K562 (cell line): Measurements from ENCODE around the gene HECW1. TPM values are rescaled to one million over a fixed set of nuclear protein-coding genes. Genes with fewer than 3 reads are reported as not detected.

Experiments
- ATAC-seq: fragments of 200-7000 bp; cut with Tn5 transposase; 3 replicates; pipeline ENCODE4 v1.9.1; 2020; ENCODE audit warnings: moderate library complexity
- BruUV-seq: library from RNA; stranded (reverse); fragments of 400-500 nt; replicated peaks from 2 replicates; lab custom pipeline; 2021; lab: Mats Ljungman, UMichigan
- CTCF ChIA-PET: fragments of 300-600 bp; formaldehyde crosslinking; extraction: SDS; loops from one replicate; lab custom pipeline; 2021; ENCODE audit warnings: low intra/inter-chr PET ratio; lab: Yijun Ruan, JAX
- POLR2A ChIA-PET: fragments of 300-600, 350-650 bp; sonication (Branson Sonifier 250); formaldehyde crosslinking; extraction: SDS; loops from one replicate; lab custom pipeline; 2021; ENCODE audit warnings: antibody characterized with exemption, inconsistent platforms; lab: Yijun Ruan, JAX
- DNase-seq, 4 experiments: peaks; one replicate each; pipeline versions ENCODE4 v3.0.0 to v3.0.0-alpha.2; 2011 to 2018; ENCODE audit warnings: low spot score in 3 of 4, mixed read lengths in 3 of 4; ENCODE audit errors: extremely low read depth in 1 of 4
- FAIRE-seq: peaks from 2 replicates; lab custom pipeline; 2011; peaks lifted over from hg19 to GRCh38; lab: Jason Lieb, UNC
- H2AFZ ChIP-seq: 2 replicates; pipeline ENCODE4 v1.6.0; 2011; ENCODE audit warnings: low read depth, low read length, control low read depth, inconsistent platforms
- H3K27ac ChIP-seq: fragments of 200-600 bp; 3 replicates; pipeline ENCODE4 v1.8.0; 2011; ENCODE audit warnings: low read depth, mild to moderate bottlenecking, control low read depth, inconsistent platforms, low read length, moderate library complexity, mixed read lengths; ENCODE audit errors: extremely low read depth
- H3K27me3 ChIP-seq, 2 experiments: fragments of 300-600 bp in 1 of 2; 2 replicates in 1 of 2; 3 replicates in 1 of 2; pipeline versions ENCODE4 v1.6.0 to v1.8.0; 2011; ENCODE audit warnings: inconsistent platforms in 2 of 2, low read length in 2 of 2, mild to moderate bottlenecking in 1 of 2, mixed read lengths in 1 of 2, moderate library complexity in 1 of 2; ENCODE audit not compliant: control insufficient read depth in 2 of 2, insufficient read depth in 2 of 2
- H3K36me3 ChIP-seq: fragments of 300-600 bp; 3 replicates; pipeline ENCODE4 v1.8.0; 2011; ENCODE audit warnings: mild to moderate bottlenecking, low read length, inconsistent platforms; ENCODE audit not compliant: control insufficient read depth, insufficient read depth
- H3K4me1 ChIP-seq, 2 experiments: fragments of 200-600 bp in 1 of 2; replicated peaks in 1 of 2; 2 replicates in 1 of 2; 3 replicates in 1 of 2; pipeline versions ENCODE4 v1.5.1 to v1.8.0; 2011; ENCODE audit warnings: inconsistent platforms in 2 of 2, low read length in 2 of 2, mild to moderate bottlenecking in 1 of 2, mixed read lengths in 1 of 2, moderate library complexity in 1 of 2; ENCODE audit not compliant: control insufficient read depth in 2 of 2, insufficient read depth in 2 of 2
- H3K4me2 ChIP-seq: 2 replicates; pipeline ENCODE4 v1.6.1; 2011; ENCODE audit warnings: low read length, control low read depth, inconsistent platforms, mixed read lengths; ENCODE audit not compliant: insufficient read depth
- H3K4me3 ChIP-seq: fragments of 200-600 bp; sonication (generic), shearing (Covaris generic); 2 replicates; pipeline ENCODE4 v1.5.1; 2016; ENCODE audit warnings: control low read depth, inconsistent platforms
- H3K79me2 ChIP-seq: fragments of 200-600 bp; 3 replicates; pipeline ENCODE4 v1.8.0; 2011; ENCODE audit warnings: low read length, inconsistent platforms; ENCODE audit not compliant: control insufficient read depth, insufficient read depth
- H3K9ac ChIP-seq, 2 experiments: 2 replicates each; pipeline versions ENCODE4 v1.6.0 to v1.6.1; 2011; ENCODE audit warnings: low read depth in 2 of 2, low read length in 2 of 2, control low read depth in 1 of 2, inconsistent platforms in 1 of 2, mild to moderate bottlenecking in 1 of 2, mixed read lengths in 1 of 2; ENCODE audit not compliant: insufficient read depth in 1 of 2
- H3K9me1 ChIP-seq: one replicate; pipeline ENCODE4 v1.6.0; 2011; ENCODE audit warnings: inconsistent platforms, mild to moderate bottlenecking, low read length, moderate library complexity; ENCODE audit not compliant: control insufficient read depth, insufficient read depth
- H3K9me3 ChIP-seq: replicated peaks from 2 replicates; pipeline ENCODE4 v1.5.1; 2011; ENCODE audit warnings: low read depth, low read length, inconsistent platforms; ENCODE audit not compliant: control insufficient read depth, insufficient read depth
- H4K20me1 ChIP-seq: replicated peaks from 2 replicates; pipeline ENCODE4 v1.6.1; 2011; ENCODE audit warnings: low read length, inconsistent platforms, mixed read lengths; ENCODE audit not compliant: control insufficient read depth, insufficient read depth
- HCFC1 ChIP-seq: IDR thresholded peaks from 2 replicates; pipeline ENCODE4 v1.6.1; 2012; ENCODE audit warnings: low read depth, low read length, improper control_type of control experiment
- MEF2D ChIP-seq: conservative IDR thresholded peaks from 2 replicates; pipeline ENCODE4 v1.6.1; 2016; ENCODE audit warnings: low read depth, missing genetic modification characterization, missing compliant biosample characterization
- POLR2B ChIP-seq: fragments of 450-650 bp; IDR thresholded peaks from 2 replicates; pipeline ENCODE4 v1.6.1; 2018; ENCODE audit warnings: low read depth; ENCODE audit not compliant: partially characterized antibody
- SIRT6 ChIP-seq: IDR thresholded peaks from one replicate; pipeline ENCODE4 v1.6.1; 2012; ENCODE audit warnings: low read depth, mild to moderate bottlenecking, control low read depth, inconsistent platforms, low read length, moderate library complexity
- TAF9B ChIP-seq: fragments of 450-650 bp; IDR thresholded peaks from 2 replicates; pipeline ENCODE4 v1.6.1; 2018; ENCODE audit warnings: mild to moderate bottlenecking; ENCODE audit not compliant: partially characterized antibody
- ZNF12 ChIP-seq: sonication (generic); formaldehyde crosslinking; IDR thresholded peaks from 2 replicates; pipeline ENCODE4 v1.4.0; 2020; ENCODE audit warnings: mild to moderate bottlenecking, missing genetic modification reagents
- ZNF449 ChIP-seq: fragments of 250-450 bp; sonication (Bioruptor Pico); IDR thresholded peaks from 2 replicates; pipeline ENCODE4 v1.8.0; 2022; ENCODE audit warnings: moderate library complexity, mild to moderate bottlenecking, inconsistent platforms
- ZNF717 ChIP-seq: fragments of 250-450 bp; sonication (Bioruptor Pico); IDR thresholded peaks from 2 replicates; pipeline ENCODE4 v1.5.0; 2021
- ZZZ3 ChIP-seq: fragments of 450-650 bp; IDR thresholded peaks from 2 replicates; pipeline ENCODE4 v1.6.1; 2016; ENCODE audit warnings: antibody characterized with exemption, mild to moderate bottlenecking, moderate library complexity
- WGBS: fragments of 100-300 bp; shearing (Covaris generic); methylation state at CpG from one replicate; pipeline ENCODE4 v1.1.6; 2016; ENCODE audit warnings: low coverage, mixed read lengths; ENCODE audit not compliant: insufficient coverage; ENCODE audit errors: missing lambda C conversion rate; 5-methylcytosine and 5-hydroxymethylcytosine counted together
- in situ Hi-C: fragments of 300-500 bp; cut with MboI; formaldehyde crosslinking; loops from 4 replicates; pipeline ENCODE4 v1.15.0; 2018; ENCODE audit warnings: inconsistent platforms, mixed read lengths
- intact Hi-C: fragments of 100-400 bp; cut with micrococcal nuclease; formaldehyde crosslinking; loops from 2 replicates; pipeline ENCODE4 v1.14.2; 2022
- polyA plus RNA-seq, 8 experiments: library from polyadenylated mRNA; depleted of rRNA in 4 of 8; stranded (reverse) in 5 of 8; unstranded in 3 of 8; fragments of >200 nt; fragmentation: Nextera tagmentation in 2 of 8; fragmentation: Illumina TruSeq in 1 of 8; extraction: Ambion mirVana in 2 of 8; extraction: Trizol in 1 of 8; gene quantifications; 2 replicates each; pipeline versions ENCODE4 v1.2.1 to v1.2.3, GENCODE V29; 2011 to 2014; ENCODE audit warnings: inconsistent platforms in 1 of 8, missing spikeins in 1 of 8
- total RNA-seq, 7 experiments: library from RNA; depleted of rRNA in 6 of 7; stranded (reverse); fragments of >200 nt in 6 of 7; fragmentation: Illumina TruSeq in 2 of 7; extraction: Trizol in 2 of 7; gene quantifications; 2 replicates each; pipeline versions ENCODE4 v1.2.1 to v1.2.3, GENCODE V29; 2011 to 2021; ENCODE audit warnings: low replicate concordance in 1 of 7
- TF ChIP-seq, protein P1 (sequence below): fragments of 250-450 bp; sonication (Bioruptor Pico); IDR thresholded peaks from 2 replicates; pipeline ENCODE4 v1.5.0; 2020; ENCODE audit warnings: mild to moderate bottlenecking, borderline replicate concordance

Gene HECW1
- total and polyA plus RNA-seq, 9 of the 15 experiments (the other 6 are each of a cell fraction or from before 2014, with no cell fraction given), result 0.07 to 0.31 (median 0.13) TPM; not detected in 4

GRCh38 chr7:43511769-43512515 is 399.5 kb downstream of the HECW1 start (continued):
- TF ChIP-seq, protein P1, sequence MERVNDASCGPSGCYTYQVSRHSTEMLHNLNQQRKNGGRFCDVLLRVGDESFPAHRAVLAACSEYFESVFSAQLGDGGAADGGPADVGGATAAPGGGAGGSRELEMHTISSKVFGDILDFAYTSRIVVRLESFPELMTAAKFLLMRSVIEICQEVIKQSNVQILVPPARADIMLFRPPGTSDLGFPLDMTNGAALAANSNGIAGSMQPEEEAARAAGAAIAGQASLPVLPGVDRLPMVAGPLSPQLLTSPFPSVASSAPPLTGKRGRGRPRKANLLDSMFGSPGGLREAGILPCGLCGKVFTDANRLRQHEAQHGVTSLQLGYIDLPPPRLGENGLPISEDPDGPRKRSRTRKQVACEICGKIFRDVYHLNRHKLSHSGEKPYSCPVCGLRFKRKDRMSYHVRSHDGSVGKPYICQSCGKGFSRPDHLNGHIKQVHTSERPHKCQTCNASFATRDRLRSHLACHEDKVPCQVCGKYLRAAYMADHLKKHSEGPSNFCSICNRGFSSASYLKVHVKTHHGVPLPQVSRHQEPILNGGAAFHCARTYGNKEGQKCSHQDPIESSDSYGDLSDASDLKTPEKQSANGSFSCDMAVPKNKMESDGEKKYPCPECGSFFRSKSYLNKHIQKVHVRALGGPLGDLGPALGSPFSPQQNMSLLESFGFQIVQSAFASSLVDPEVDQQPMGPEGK, result no peak
- TF ChIP-seq MEF2D (tag) (peak; percentile 85), SIRT6 (no peak), HCFC1 (no peak), ZZZ3 (no peak), ZNF717 (CRISPR knock-in tag) (no peak), POLR2B (no peak)

GRCh38 chr7:43513251-43513650 is 400.8 kb downstream of the HECW1 start:
- no peak overlapping the region for H3K9ac ChIP-seq
- POLR2A ChIA-PET, result no interaction called here
- no TSS peak for BruUV-seq
- no peak overlapping the region for H3K4me2 ChIP-seq
- no peak overlapping the region for H3K4me3 ChIP-seq
- no peak overlapping the region for H2AFZ ChIP-seq
- CTCF ChIA-PET, result no interaction called here
- no peaks in the 10 kb centered on the region for H3K9me1 ChIP-seq
- no peaks in the 10 kb centered on the region for H3K36me3 ChIP-seq
- ATAC-seq (no peak), DNase-seq (no peak), FAIRE-seq (no peak)
- peaks cover 22 to 27% of the 10 kb centered on the region in 2 experiments for H3K27me3 ChIP-seq
- H4K20me1 ChIP-seq, result peaks cover 2% of the 10 kb centered on the region; the same call in 1 of the 2 replicates
- no peaks in the 10 kb centered on the region for H3K9me3 ChIP-seq
- no peak overlapping the region for H3K27ac ChIP-seq
- WGBS, result under 1% methylated on average over 8 of the region's 8 CpGs
- H3K79me2 ChIP-seq, result no peaks in the 10 kb centered on the region
- TF ChIP-seq TAF9B, result no peak
- no peak for TF ChIP-seq ZNF12 (CRISPR knock-in tag)
- no peak for TF ChIP-seq ZNF449
- intact Hi-C loops, result no loop called here
- in situ Hi-C loops, result no loop called here
- H3K4me1 ChIP-seq, result peaks cover 4 to 5% of the 10 kb centered on the region in 2 experiments; a peak in 2 of 5 replicates
